Activated CD4-positive, alpha-beta T cell treated with anti-CD3 and anti-CD28 coated beads, Interleukin-2, amount 50 U/mL, for 24 hours (primary cell): Measurements from ENCODE around the gene ZBTB48.
"Not testable (repeated sequence)": the region's sequence is repeated elsewhere in the genome, so short reads cannot be mapped to it uniquely, and the experiment has no call there.

ENCODE experiments used
- DNase-seq, 2 donors: peaks; one replicate each; pipeline ENCODE4 v3.0.0-alpha.2; 2020; ENCODE audit warnings: low read depth in 1 of 2, low spot score in 1 of 2

Gene ZBTB48

DNA sequence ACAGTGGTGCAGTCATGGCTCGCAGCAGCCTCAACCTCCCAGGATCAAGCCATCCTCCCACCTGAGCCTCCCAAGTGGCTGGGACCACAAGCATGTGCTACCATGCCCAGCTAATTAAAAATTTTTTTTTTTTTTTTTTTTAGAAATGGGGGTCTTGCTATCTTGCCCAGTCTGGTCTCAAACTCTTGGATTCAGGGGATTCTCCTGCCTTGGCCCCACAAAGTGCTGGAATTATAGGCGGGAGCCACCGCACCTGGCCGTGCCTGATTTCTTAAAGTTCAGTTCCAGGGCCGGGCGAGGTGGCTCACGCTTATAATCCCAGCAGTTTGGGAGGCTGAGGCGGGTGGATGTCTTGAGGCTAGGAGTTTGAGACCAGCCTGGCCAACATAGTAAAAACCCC, 51.3 kb downstream of the ZBTB48 start:
- no peak for DNase-seq

DNA sequence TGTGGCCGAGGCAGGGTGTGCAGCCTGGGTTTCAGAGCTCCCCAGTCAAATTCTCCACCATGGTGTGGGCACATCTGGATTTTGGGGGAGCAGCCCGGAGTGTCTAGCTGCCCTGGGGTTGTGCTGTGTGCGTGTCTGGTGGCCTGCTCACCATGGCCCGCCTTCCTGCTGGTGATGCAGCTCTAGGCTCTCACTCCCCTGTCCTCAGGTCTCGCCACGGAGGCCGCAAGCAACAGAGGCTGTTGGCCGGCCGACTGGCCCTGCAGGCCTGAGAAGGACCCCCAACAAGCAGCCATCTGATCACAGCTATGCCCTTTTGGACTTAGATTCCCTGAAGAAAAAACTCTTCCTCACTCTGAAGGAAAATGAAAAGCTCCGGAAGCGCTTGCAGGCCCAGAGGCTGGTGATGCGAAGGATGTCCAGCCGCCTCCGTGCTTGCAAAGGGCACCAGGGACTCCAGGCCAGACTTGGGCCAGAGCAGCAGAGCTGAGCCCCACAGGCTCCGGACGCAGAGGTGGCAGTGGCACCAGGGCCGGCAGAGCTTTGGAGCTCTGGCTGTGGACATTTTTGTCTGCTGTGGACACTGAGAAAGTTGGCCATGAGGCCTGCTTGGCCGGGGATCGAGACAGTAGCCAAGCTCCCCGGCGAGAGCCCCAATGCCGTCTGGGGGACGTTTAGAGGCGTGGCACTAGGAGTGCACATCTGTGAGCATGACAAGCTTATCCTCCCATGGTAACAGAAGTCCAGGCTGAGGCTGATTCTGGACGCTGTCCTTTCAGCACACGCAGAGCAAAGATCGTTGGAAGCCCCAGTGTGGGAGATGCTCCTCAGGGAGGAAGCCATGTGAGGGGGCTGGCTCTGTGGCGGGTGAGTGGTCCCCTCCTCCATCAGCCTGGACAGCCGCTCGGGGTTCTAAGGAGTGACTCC, 53.1 kb downstream of the ZBTB48 start:
- DNase-seq: no peak

DNA sequence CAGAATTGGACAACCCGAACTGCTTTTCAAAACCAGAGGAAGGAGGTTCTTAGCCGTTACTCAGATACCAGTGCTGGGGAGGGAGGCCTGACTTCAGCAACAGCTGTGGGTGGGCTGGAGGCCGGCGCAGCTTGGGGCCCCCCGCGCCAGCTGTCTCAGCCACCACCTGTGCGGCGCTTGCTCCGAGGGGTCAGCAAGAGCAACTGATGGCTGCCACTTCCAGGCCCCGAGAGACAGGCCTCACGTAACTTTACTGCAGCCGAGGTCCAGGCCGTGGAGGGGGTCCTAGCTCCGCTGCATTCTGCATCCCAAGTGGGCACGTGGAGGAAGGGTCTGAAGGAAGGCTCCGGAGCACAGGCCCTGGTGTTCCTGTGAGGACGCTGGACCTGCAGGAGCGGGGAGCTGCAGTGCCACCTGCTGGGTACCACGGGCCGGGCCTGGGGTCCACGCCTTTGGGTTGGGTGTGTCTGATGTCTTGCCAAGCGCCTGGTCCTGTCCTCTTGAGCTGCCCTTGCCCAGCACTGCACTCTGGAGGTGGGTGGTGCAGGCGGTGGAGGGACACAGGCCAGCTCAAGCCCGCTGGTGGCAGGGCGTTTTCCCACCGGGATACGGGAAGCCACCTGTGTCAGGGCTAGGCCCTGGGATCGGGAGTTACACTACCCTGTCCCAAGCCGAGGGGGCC, 54.7 kb downstream of the ZBTB48 start:
- DNase-seq: no peak

DNA sequence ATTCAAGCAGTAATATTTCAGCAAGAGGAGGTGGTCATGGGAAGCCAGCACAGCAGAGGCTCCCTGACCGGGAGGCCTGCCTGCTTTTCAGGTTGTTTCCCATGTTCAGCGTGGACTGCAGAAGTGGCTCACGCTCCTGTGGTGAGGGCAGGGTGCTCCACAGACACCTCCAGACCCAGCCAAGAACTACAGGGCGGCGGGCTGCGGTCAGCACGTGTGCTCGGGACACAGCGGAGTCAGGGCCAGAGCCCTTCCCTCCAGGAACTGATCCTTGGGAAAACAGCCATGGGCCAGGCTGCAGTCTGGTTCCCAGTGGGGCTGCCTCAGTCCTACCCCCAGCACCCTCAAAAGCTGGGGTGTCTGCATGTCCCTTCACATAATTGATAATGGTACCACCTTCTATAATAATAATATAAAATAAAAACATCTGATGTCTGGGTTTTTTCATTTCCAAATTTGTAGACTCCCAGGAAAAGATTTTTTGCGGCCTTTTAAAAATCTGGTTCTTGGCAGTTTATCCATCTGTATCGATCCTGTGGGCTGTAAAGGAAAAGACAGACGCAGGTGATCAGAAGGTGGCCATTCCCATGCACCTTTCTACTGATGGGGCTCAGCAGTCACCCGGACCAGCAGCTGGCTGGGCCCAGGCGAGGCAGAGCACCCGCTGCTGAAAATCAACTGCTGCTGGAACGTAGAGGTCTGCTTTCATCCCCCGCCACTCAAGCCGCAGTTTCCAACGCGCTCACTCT, 55.5 kb downstream of the ZBTB48 start:
- no peak for DNase-seq

DNA sequence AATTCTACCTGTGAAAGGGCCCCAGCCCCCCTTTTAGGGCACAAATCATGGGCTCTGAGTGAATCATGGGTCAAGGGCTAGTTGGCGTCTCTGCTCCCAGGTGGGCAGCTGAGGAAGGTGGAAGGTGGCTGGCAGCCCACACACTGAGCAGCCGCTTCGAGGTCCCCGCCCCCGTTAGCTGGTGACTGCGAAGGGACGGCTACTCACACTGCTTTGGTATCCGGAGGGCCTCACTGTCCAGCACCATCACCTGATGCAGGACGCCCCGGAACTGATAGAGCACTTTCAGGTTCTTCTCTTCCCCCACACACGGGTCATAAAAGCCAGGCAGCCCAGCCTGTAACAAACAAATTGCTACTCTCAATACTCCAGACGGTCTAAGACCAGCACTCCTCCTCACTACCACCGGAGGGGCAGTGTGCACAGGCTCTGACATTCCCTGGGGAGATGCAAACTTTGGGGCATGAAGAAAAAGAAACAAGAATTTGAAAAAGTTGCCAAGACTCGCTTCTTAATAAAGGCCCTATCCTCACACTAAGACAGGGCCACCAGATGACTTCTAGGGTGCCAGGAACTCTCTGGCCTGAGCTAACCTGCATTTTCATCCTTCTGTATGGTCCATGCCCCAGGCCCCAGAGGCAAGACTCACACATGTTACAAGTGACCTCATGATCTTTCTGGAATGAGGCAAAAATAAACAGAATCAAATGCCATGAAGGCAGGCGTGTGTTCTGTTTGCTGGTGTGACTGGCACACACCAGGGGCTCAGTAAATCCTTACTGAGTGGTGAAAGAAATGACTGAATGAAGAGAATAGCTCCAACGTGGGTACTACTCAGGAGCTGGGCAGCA, 56.3 kb downstream of the ZBTB48 start:
- DNase-seq: no peak

DNA sequence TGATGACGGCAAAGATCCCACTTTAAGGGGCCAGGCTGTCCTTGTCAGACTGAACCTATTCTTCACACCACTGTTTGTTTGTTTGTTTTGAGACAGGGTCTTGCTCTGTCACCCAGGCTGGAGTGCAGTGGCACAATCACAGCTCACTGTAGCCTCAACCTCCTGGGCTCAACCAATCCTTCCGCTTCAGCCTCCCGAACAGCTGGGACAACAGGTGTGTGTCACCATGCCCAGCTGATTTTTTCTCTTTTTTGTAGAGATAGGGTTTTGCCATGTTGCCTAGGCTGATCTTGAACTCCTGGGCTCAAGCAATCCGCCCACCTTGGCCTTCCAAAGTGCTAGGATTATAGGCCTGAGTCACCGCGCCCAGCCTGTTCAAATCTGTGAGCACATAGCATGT, 57.0 kb downstream of the ZBTB48 start:
- not testable (repeated sequence) for DNase-seq

DNA sequence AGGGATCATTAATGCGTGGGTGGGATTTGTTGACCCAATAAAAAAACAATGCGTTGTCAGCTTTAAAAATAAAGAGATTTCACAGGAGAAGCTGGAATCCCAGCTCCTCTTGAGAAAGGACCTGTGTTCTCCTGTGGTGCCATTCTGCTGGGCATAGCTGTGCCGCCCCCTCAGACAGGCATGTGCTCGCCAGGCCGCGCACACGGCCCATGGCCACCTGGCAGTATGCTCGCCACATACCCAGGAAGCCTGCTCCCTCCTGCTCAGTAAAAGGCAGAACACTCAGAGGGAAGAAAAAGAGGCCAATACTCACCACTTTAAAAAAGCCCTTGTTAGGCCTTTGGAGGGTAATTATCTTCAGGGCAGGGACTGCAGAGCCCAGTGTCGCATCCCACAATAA, 58.0 kb downstream of the ZBTB48 start:
- no peak for DNase-seq

DNA sequence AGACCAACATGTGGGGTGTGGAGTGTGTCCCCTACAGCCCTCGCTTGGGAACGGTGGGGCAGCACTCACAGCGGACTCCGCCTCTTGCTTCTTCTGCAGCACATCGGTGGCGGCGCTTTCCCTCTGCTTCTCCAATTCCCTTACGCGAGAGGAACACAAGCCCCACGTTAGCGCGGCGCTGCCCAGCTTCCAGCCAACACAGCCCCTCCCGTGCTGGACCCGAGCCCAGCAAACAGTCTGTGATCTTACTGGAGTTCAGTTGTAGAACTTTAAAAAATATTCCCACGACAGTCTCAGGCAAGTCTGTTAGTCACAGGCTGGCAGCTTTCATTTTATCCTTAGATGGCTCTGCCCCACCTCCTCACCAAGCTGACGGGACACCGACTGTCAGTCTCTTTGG, 58.4 kb downstream of the ZBTB48 start:
- DNase-seq: no peak
